ENCODE measurements around the gene WWOX.

WWOX gene

DNA sequence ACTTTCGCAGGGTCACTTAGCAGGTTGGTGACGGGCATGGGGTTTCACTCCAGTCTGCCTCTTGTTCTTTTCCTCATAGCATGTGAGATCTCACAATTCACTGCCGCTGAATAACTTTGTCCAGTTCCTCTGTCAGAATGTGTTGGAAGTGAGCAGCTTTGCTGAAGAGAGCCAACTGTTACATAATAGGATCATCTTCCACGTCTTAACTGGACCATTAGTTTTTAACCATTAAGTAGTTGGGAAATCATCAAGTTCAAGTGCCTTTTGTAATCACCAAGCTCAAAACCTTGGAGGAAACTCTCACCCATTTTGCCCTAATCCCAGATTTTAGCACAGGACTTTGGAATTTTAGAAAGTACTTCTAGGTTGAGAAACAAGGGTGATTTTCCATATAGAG, 290.6 kb downstream of the WWOX start:
- CTCF ChIA-PET: no interaction called here

DNA sequence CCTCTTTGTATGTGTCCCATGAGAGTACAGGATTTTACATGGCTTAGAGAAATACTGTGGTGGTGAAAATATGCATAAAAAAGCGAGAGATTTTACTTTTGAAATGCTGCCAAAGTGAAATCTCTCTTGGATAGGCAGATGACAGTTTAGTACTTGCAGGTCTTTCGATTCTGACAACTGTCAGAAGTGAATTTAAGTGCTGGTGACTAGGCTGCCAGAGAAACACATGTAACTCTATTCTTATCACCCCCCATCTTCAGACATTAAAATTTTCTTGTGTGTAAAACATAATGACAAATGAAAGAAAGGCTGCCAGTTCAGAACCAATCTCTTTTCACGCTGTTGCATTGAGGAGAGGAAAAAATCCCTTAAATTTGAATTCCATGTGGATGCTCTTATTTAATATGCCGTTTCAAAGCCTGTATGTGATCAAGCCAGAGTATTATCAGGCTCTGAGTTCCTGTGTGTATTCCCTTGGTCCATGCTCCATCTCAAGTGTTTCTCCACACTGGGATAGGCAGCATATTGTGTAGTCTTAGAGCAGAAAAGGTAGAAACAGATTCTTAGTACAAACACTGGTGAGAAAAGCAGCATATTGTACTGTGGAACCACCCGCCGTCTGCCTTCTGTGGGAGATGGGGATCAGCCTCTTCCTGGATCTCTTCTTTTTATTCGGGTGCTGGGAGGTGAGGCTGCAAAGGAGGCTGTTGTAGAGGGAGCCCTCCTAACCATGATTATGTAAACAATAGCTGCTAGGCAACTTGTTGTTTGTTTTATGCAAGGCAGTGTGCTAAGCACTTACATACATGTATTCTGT, 291.3 kb downstream of the WWOX start:
- TF ChIP-seq, protein P1, sequence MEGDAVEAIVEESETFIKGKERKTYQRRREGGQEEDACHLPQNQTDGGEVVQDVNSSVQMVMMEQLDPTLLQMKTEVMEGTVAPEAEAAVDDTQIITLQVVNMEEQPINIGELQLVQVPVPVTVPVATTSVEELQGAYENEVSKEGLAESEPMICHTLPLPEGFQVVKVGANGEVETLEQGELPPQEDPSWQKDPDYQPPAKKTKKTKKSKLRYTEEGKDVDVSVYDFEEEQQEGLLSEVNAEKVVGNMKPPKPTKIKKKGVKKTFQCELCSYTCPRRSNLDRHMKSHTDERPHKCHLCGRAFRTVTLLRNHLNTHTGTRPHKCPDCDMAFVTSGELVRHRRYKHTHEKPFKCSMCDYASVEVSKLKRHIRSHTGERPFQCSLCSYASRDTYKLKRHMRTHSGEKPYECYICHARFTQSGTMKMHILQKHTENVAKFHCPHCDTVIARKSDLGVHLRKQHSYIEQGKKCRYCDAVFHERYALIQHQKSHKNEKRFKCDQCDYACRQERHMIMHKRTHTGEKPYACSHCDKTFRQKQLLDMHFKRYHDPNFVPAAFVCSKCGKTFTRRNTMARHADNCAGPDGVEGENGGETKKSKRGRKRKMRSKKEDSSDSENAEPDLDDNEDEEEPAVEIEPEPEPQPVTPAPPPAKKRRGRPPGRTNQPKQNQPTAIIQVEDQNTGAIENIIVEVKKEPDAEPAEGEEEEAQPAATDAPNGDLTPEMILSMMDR (IDR thresholded peaks at IDR 0.05; ENCODE audit: control extremely low read depth, extremely low read depth, low read depth, missing control alignments): no peak
- CTCF ChIA-PET: no interaction called here
- DNase-seq (ENCODE audit: extremely low spot score): no peak
- POLR2A ChIA-PET: no interaction called here

More for the DNA sequence above, 290.6 kb downstream of the WWOX start:
- TF ChIP-seq, protein P1 (IDR thresholded peaks at IDR 0.05; ENCODE audit: control extremely low read depth, extremely low read depth, low read depth, missing control alignments): no peak
- no peak for DNase-seq (ENCODE audit: extremely low spot score)
- POLR2A ChIA-PET: no interaction called here

DNA sequence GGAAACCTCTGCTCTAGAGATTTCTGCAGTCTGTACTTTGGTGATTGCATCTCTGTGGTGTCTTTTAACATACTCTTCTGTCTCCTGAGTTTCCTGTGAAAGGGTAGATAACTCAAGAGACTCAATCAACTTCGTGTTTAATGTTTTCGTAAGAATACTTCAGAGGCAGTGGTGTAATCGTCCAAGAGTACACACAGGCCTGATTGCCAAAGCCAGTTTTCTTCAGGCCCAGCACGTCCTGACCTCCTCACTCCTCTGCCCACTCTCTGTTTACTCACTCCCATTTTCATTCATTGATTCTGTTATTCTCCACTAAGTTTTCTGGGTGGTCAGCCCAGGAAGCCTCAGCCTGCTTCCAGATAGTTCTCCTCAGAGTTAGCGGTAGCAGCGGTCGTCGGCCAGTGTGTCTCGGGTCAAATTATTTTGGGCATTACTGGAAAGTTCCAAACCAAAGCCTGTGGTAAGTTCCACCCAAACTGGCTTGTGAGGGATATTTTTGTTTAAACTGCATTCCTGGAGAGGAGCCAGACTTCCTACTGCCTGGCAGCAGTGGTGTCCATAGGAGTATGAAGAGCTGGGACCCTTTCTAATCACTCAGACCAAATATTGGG, 293.2 kb downstream of the WWOX start:
- POLR2A ChIA-PET: no interaction called here
- CTCF ChIA-PET: no interaction called here
- TF ChIP-seq, protein P1 (IDR thresholded peaks at IDR 0.05; ENCODE audit: control extremely low read depth, extremely low read depth, low read depth, missing control alignments): no peak
- DNase-seq (ENCODE audit: extremely low spot score): no peak

DNA sequence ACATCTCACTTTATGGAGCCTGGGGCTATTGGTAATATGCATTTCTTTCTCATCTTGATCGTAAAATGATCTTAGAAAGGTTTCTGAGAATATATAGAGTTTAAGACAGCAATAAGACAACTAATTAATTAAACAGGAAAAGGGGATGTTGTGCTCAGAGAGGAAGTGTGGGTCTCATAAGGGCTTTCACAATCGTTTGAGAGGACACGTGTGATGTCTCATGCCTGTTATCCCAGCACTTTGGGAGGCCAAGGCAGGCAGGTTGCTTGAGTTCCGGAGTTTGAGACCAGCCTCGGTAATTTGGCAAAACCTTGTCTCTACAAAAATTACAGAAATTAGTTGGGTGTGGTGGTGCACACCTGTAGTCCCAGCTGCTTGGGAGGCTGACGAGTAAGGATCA, 295.6 kb downstream of the WWOX start:
- CTCF ChIA-PET: no interaction called here
- no peak for DNase-seq (ENCODE audit: extremely low spot score)
- TF ChIP-seq, protein P1 (IDR thresholded peaks at IDR 0.05; ENCODE audit: control extremely low read depth, extremely low read depth, low read depth, missing control alignments): no peak
- POLR2A ChIA-PET: no interaction called here

DNA sequence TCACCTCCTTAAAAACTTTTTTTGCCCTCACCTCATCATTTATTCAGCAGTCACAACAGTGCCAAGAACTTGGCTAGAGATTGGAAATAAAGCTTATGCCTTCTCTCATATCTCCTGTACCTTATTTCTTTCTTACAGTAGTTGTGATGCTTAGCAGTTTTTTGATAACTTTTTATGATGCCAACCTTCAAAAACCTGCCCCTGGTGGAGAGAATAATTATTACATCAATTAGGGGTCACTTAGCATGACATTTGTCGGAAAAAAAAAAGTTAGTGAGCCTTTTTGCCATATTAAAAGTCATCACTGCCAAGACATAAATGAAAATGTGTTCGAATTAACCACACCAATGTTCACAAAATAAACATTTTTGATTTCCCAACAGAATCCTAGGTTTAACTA, 296.6 kb downstream of the WWOX start:
- TF ChIP-seq, protein P1 (IDR thresholded peaks at IDR 0.05; ENCODE audit: control extremely low read depth, extremely low read depth, low read depth, missing control alignments): no peak
- ChIA-PET POLR2A (no interaction called here), CTCF (interaction anchor here (1.3 kb wide), 1 partner anchor 11 kb away, joined by 4 read pairs; no protein-coding TSS in a partner anchor)
- no peak for DNase-seq (ENCODE audit: extremely low spot score)

DNA sequence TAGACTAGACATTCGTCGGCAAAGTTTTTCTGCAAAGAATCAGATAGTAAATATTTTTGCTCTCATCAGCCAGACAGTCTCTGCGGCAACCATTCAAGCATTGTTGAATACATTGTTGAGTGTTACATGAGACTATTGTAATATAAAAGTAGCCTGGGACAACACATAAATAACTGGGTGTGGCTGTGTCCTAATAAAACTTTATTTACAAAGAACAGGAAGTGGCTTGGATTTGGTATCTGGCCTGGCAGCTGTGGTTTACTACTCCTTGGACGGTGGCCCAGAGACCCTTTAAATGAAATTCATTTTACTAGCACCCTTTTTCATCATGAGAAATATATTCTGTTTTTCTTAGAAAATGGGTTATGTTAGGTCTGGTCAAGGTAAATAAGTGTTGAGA, 297.2 kb downstream of the WWOX start:
- ChIA-PET CTCF (interaction anchor here (1.3 kb wide), 1 partner anchor 10 kb away, joined by 4 read pairs; no protein-coding TSS in a partner anchor), POLR2A (no interaction called here)
- no peak for DNase-seq (ENCODE audit: extremely low spot score)
- TF ChIP-seq, protein P1 (IDR thresholded peaks at IDR 0.05; ENCODE audit: control extremely low read depth, extremely low read depth, low read depth, missing control alignments): no peak
